GM12878 (cell line): ENCODE results near the gene MAP3K4. TPM values are rescaled to one million over a fixed set of nuclear protein-coding genes. Genes with fewer than 3 reads are reported as not detected.

ENCODE experiments used
- ATAC-seq: fragments of 200-7000 bp; cut with Tn5 transposase; 3 replicates; pipeline ENCODE4 v1.9.1; 2020; ENCODE audit warnings: mild to moderate bottlenecking, moderate library complexity
- BruUV-seq: library from RNA; stranded (reverse); fragments of 400-500 nt; replicated peaks from 2 replicates; lab custom pipeline; 2021; lab: Mats Ljungman, UMichigan
- CTCF ChIA-PET: fragments of 300-600 bp; sonication (Branson Sonifier 250); formaldehyde crosslinking; extraction: SDS; loops from one replicate; lab custom pipeline; 2021; ENCODE audit warnings: inconsistent platforms; lab: Yijun Ruan, JAX
- POLR2A ChIA-PET: fragments of 350-600 bp; formaldehyde crosslinking; extraction: SDS; loops from one replicate; lab custom pipeline; 2021; ENCODE audit warnings: inconsistent platforms; lab: Charles Lee
- RAD21 ChIA-PET: fragments of 300-600 bp; sonication (Branson Sonifier 250); formaldehyde crosslinking; loops from one replicate; lab custom pipeline; 2023; ENCODE audit warnings: antibody characterized with exemption; ENCODE audit not compliant: unreplicated experiment; lab: Charles Lee
- SMC1A ChIA-PET: fragments of 300-600 bp; sonication (Branson Sonifier 250); formaldehyde crosslinking; loops from one replicate; lab custom pipeline; 2023; ENCODE audit not compliant: unreplicated experiment, uncharacterized antibody; lab: Charles Lee
- DNase-seq: peaks from one replicate; pipeline ENCODE4 v3.0.0-alpha.2; 2011; ENCODE audit warnings: low read depth, low spot score
- FAIRE-seq: peaks from 3 replicates; lab custom pipeline; 2011; peaks lifted over from hg19 to GRCh38; lab: Jason Lieb, UNC
- H2AFZ ChIP-seq: 2 replicates; pipeline ENCODE4 v1.6.0; 2011; ENCODE audit warnings: low read depth, low read length, control low read depth; ENCODE audit not compliant: control insufficient read depth
- H3K27ac ChIP-seq: 2 replicates; pipeline ENCODE4 v1.5.1; 2011; ENCODE audit warnings: control low read depth; ENCODE audit not compliant: control insufficient read depth, insufficient read depth
- H3K27me3 ChIP-seq, 2 experiments: replicated peaks in 1 of 2; 2 replicates each; pipeline versions ENCODE4 v1.6.0 to v1.6.1; 2011; ENCODE audit warnings: low read length in 1 of 2; ENCODE audit not compliant: control insufficient read depth in 2 of 2, insufficient read depth in 2 of 2
- H3K36me3 ChIP-seq, 2 experiments: 2 replicates each; pipeline ENCODE4 v1.5.1; 2011; ENCODE audit warnings: low read length in 1 of 2; ENCODE audit not compliant: control insufficient read depth in 2 of 2, insufficient read depth in 2 of 2
- H3K4me1 ChIP-seq: 2 replicates; pipeline ENCODE4 v1.6.1; 2011; ENCODE audit warnings: mild to moderate bottlenecking, low read length, moderate library complexity, mixed read lengths; ENCODE audit not compliant: control insufficient read depth, insufficient read depth
- H3K4me2 ChIP-seq: 2 replicates; pipeline ENCODE4 v1.6.0; 2011; ENCODE audit warnings: control low read depth; ENCODE audit not compliant: control insufficient read depth, insufficient read depth
- H3K4me3 ChIP-seq: fragments of 200-600 bp; sonication (generic); 2 replicates; pipeline ENCODE4 v1.5.1; 2016
- H3K79me2 ChIP-seq: 2 replicates; pipeline ENCODE4 v1.6.0; 2011; ENCODE audit warnings: low read length; ENCODE audit not compliant: control insufficient read depth, insufficient read depth
- H3K9ac ChIP-seq: 2 replicates; pipeline ENCODE4 v1.8.0; 2011; ENCODE audit warnings: low read length, control low read depth, mixed read lengths; ENCODE audit not compliant: control insufficient read depth, insufficient read depth
- H3K9me3 ChIP-seq: replicated peaks from 3 replicates; pipeline ENCODE4 v1.5.1; 2011; ENCODE audit warnings: mild to moderate bottlenecking, low read length; ENCODE audit not compliant: control insufficient read depth, insufficient read depth
- H4K20me1 ChIP-seq: 2 replicates; pipeline ENCODE4 v1.6.0; 2011; ENCODE audit not compliant: control insufficient read depth, insufficient read depth
- BCL11A ChIP-seq: IDR thresholded peaks from 2 replicates; pipeline ENCODE4 v1.6.1; 2011; ENCODE audit warnings: low read depth, low read length
- CEBPB ChIP-seq, 2 experiments: fragments of 150-350 bp in 1 of 2; IDR thresholded peaks; 2 replicates each; pipeline ENCODE4 v1.6.1; 2012 to 2014; ENCODE audit warnings: low read depth in 2 of 2, low read length in 2 of 2, borderline replicate concordance in 1 of 2, inconsistent platforms in 1 of 2
- CREB1 ChIP-seq: IDR thresholded peaks from 2 replicates; pipeline ENCODE4 v1.6.1; 2012; ENCODE audit warnings: low read depth, mild to moderate bottlenecking, inconsistent platforms
- ETV6 ChIP-seq, 2 experiments: fragments of 450-650 bp in 1 of 2; IDR thresholded peaks in 1 of 2; conservative IDR thresholded peaks in 1 of 2; 2 replicates each; pipeline ENCODE4 v1.6.1; 2014; ENCODE audit warnings: antibody characterized with exemption in 1 of 2, borderline replicate concordance in 1 of 2, low read depth in 1 of 2, mild to moderate bottlenecking in 1 of 2, moderate library complexity in 1 of 2
- EZH2 ChIP-seq: IDR thresholded peaks from 2 replicates; pipeline ENCODE4 v1.6.1; 2012; ENCODE audit warnings: low read depth, mild to moderate bottlenecking, control low read depth, inconsistent platforms, low read length, borderline replicate concordance; ENCODE audit not compliant: control insufficient read depth
- KDM1A ChIP-seq: fragments of 200-600 bp; sonication (generic); IDR thresholded peaks from 2 replicates; pipeline ENCODE4 v1.6.1; 2016; ENCODE audit warnings: borderline replicate concordance
- RELA ChIP-seq: fragments of 450-650 bp; IDR thresholded peaks from 2 replicates; pipeline ENCODE4 v1.8.0; 2014; ENCODE audit warnings: borderline replicate concordance; ENCODE audit not compliant: partially characterized antibody
- SIX5 ChIP-seq: IDR thresholded peaks from 2 replicates; pipeline ENCODE4 v1.6.1; 2011; ENCODE audit warnings: mild to moderate bottlenecking, low read depth, low read length, moderate library complexity; ENCODE audit not compliant: severe bottlenecking
- SMAD1 ChIP-seq: fragments of 450-650 bp; IDR thresholded peaks from 2 replicates; pipeline ENCODE4 v1.6.1; 2018; ENCODE audit warnings: mild to moderate bottlenecking, low read depth; ENCODE audit not compliant: partially characterized antibody
- WGBS: methylation state at CpG from one replicate; pipeline ENCODE4 v1.1.6; 2016; ENCODE audit warnings: low lambda C conversion rate; ENCODE audit not compliant: insufficient replicate concordance, insufficient coverage; ENCODE audit errors: missing lambda C conversion rate; 5-methylcytosine and 5-hydroxymethylcytosine counted together
- in situ Hi-C: fragments of 300-500 bp; cut with MboI; formaldehyde crosslinking; loops from 9 replicates; pipeline ENCODE4 v1.14.3; 2018; ENCODE audit warnings: mixed read lengths
- intact Hi-C: fragments of 100-400 bp; cut with micrococcal nuclease; formaldehyde crosslinking; loops from one replicate; pipeline ENCODE4 v1.14.2; 2022; ENCODE audit not compliant: unreplicated experiment
- polyA plus RNA-seq, 11 experiments: library from polyadenylated mRNA; depleted of rRNA in 4 of 11; unstranded in 6 of 11; stranded (reverse) in 5 of 11; fragments of >200 nt; fragmentation: Nextera tagmentation in 4 of 11; fragmentation: Illumina TruSeq in 1 of 11; extraction: Ambion mirVana in 4 of 11; extraction: Trizol in 1 of 11; gene quantifications; 1 replicate in 1 of 11; 2 replicates in 10 of 11; pipeline versions ENCODE4 v1.2.1 to v1.2.3, GENCODE V29; 2011 to 2016; ENCODE audit warnings: inconsistent platforms in 2 of 11, missing spikeins in 2 of 11, low read depth in 1 of 11
- total RNA-seq, 4 experiments: library from RNA; depleted of rRNA in 3 of 4; stranded (reverse); fragments of >200 nt in 3 of 4; fragmentation: Illumina TruSeq in 1 of 4; extraction: Trizol in 1 of 4; gene quantifications; 2 replicates each; pipeline versions ENCODE4 v1.2.1 to v1.2.3, GENCODE V29; 2013 to 2021
- TF ChIP-seq, protein P1 (sequence below): IDR thresholded peaks from 2 replicates; pipeline ENCODE4 v1.6.1; 2012; ENCODE audit warnings: improper control_type of control experiment, low read depth, low read length; ENCODE audit not compliant: insufficient replicate concordance
- TF ChIP-seq, protein P2 (sequence below): fragments of 450-650 bp; IDR thresholded peaks from 2 replicates; pipeline ENCODE4 v1.6.1; 2017; ENCODE audit warnings: antibody characterized with exemption, mild to moderate bottlenecking, moderate library complexity
- TF ChIP-seq, protein P3 (sequence below): IDR thresholded peaks from 2 replicates; pipeline ENCODE4 v1.6.1; 2011; ENCODE audit warnings: low read depth, mild to moderate bottlenecking, low read length, moderate library complexity, borderline replicate concordance; ENCODE audit errors: extremely low read depth
- TF ChIP-seq, protein P4 (sequence below): IDR thresholded peaks from 2 replicates; pipeline ENCODE4 v1.6.1; 2011; ENCODE audit warnings: mild to moderate bottlenecking, low read depth, low read length, moderate library complexity; ENCODE audit not compliant: insufficient replicate concordance

The MAP3K4 gene
- total and polyA plus RNA-seq, 10 of the 15 experiments (the other 5 are each of a cell fraction or from before 2014, with no cell fraction given), result 14.0 to 44.5 (median 23.1) TPM

DNA sequence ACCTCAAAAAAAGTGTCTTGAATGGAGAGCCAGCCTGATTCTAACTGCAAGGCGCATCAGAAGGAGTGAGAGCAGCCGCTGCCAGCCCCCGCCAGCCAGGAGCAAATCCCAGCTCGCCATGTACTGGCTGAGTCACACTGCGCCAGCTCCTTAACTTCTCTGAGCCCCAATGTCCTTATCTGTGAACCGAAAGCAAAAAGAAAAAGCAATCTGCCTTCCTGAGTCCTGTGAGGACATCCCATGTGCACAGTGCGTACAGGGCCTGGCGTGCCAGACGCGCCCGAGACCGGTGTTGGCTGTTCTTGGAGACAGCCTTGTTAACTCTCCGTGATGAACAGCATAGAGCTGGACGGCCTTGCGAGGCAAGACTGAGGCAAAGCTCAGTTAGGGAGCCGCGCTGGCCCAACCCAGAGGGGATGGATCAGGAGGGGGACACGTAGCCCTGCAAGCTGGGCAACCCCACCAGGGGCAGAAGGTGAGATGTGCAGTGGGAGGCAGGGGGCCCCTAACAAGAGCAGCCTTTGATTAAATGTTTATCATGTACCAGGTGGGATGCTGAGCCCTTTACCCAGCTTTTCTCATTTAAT, 159.6 kb downstream of the MAP3K4 start:
- WGBS, result 80% methylated on average over 18 of the region's 18 CpGs
- intact Hi-C loops (loop anchor here (5.0 kb wide), 1 partner anchor 221 kb away; no protein-coding TSS in a partner anchor), in situ Hi-C loops (no loop called here)
- ChIA-PET SMC1A (no interaction called here), RAD21 (no interaction called here), POLR2A (no interaction called here), CTCF (interaction anchor here (1.2 kb wide), 1 partner anchor 158 kb away, joined by 3 read pairs; no protein-coding TSS in a partner anchor)
- Histone ChIP-seq H3K9ac (no peak overlapping the region), H3K36me3 (no peaks in the 10 kb centered on the region), H3K79me2 (no peaks in the 10 kb centered on the region), H3K4me1 (no peaks in the 10 kb centered on the region), H2AFZ (no peak overlapping the region), H3K4me3 (no peak overlapping the region), H3K27ac (no peak overlapping the region), H4K20me1 (no peaks in the 10 kb centered on the region; the same call in 1 of the 2 replicates), H3K27me3 (no peaks in the 10 kb centered on the region), H3K9me3 (no peaks in the 10 kb centered on the region), H3K4me2 (no peak overlapping the region)
- no peak for TF ChIP-seq ETV6 (conservative IDR thresholded peaks at IDR 0.05 in 1 of 2, IDR thresholded peaks at IDR 0.05 in 1 of 2; ENCODE audit: borderline replicate concordance in 1 of 2, low read depth in 1 of 2)
- TF ChIP-seq, protein P1, sequence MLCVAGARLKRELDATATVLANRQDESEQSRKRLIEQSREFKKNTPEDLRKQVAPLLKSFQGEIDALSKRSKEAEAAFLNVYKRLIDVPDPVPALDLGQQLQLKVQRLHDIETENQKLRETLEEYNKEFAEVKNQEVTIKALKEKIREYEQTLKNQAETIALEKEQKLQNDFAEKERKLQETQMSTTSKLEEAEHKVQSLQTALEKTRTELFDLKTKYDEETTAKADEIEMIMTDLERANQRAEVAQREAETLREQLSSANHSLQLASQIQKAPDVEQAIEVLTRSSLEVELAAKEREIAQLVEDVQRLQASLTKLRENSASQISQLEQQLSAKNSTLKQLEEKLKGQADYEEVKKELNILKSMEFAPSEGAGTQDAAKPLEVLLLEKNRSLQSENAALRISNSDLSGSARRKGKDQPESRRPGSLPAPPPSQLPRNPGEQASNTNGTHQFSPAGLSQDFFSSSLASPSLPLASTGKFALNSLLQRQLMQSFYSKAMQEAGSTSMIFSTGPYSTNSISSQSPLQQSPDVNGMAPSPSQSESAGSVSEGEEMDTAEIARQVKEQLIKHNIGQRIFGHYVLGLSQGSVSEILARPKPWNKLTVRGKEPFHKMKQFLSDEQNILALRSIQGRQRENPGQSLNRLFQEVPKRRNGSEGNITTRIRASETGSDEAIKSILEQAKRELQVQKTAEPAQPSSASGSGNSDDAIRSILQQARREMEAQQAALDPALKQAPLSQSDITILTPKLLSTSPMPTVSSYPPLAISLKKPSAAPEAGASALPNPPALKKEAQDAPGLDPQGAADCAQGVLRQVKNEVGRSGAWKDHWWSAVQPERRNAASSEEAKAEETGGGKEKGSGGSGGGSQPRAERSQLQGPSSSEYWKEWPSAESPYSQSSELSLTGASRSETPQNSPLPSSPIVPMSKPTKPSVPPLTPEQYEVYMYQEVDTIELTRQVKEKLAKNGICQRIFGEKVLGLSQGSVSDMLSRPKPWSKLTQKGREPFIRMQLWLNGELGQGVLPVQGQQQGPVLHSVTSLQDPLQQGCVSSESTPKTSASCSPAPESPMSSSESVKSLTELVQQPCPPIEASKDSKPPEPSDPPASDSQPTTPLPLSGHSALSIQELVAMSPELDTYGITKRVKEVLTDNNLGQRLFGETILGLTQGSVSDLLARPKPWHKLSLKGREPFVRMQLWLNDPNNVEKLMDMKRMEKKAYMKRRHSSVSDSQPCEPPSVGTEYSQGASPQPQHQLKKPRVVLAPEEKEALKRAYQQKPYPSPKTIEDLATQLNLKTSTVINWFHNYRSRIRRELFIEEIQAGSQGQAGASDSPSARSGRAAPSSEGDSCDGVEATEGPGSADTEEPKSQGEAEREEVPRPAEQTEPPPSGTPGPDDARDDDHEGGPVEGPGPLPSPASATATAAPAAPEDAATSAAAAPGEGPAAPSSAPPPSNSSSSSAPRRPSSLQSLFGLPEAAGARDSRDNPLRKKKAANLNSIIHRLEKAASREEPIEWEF, result no peak
- no peak for TF ChIP-seq BCL11A
- no peak for TF ChIP-seq SMAD1
- no peak for TF ChIP-seq KDM1A
- TF ChIP-seq CREB1, result no peak
- no peak for TF ChIP-seq SIX5
- TF ChIP-seq, protein P2, sequence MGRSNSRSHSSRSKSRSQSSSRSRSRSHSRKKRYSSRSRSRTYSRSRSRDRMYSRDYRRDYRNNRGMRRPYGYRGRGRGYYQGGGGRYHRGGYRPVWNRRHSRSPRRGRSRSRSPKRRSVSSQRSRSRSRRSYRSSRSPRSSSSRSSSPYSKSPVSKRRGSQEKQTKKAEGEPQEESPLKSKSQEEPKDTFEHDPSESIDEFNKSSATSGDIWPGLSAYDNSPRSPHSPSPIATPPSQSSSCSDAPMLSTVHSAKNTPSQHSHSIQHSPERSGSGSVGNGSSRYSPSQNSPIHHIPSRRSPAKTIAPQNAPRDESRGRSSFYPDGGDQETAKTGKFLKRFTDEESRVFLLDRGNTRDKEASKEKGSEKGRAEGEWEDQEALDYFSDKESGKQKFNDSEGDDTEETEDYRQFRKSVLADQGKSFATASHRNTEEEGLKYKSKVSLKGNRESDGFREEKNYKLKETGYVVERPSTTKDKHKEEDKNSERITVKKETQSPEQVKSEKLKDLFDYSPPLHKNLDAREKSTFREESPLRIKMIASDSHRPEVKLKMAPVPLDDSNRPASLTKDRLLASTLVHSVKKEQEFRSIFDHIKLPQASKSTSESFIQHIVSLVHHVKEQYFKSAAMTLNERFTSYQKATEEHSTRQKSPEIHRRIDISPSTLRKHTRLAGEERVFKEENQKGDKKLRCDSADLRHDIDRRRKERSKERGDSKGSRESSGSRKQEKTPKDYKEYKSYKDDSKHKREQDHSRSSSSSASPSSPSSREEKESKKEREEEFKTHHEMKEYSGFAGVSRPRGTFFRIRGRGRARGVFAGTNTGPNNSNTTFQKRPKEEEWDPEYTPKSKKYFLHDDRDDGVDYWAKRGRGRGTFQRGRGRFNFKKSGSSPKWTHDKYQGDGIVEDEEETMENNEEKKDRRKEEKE, result no peak
- no peak for TF ChIP-seq EZH2
- TF ChIP-seq, protein P3, sequence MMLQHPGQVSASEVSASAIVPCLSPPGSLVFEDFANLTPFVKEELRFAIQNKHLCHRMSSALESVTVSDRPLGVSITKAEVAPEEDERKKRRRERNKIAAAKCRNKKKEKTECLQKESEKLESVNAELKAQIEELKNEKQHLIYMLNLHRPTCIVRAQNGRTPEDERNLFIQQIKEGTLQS, result no peak
- TF ChIP-seq RELA, result no peak
- TF ChIP-seq, protein P4, sequence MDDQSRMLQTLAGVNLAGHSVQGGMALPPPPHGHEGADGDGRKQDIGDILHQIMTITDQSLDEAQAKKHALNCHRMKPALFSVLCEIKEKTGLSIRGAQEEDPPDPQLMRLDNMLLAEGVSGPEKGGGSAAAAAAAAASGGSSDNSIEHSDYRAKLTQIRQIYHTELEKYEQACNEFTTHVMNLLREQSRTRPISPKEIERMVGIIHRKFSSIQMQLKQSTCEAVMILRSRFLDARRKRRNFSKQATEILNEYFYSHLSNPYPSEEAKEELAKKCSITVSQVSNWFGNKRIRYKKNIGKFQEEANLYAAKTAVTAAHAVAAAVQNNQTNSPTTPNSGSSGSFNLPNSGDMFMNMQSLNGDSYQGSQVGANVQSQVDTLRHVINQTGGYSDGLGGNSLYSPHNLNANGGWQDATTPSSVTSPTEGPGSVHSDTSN, result no peak
- no peak for TF ChIP-seq CEBPB (IDR thresholded peaks at IDR 0.05; ENCODE audit: borderline replicate concordance in 1 of 2, low read depth in 2 of 2, low read length in 2 of 2)
- no peak for ATAC-seq
- no peak for FAIRE-seq
- DNase-seq, result no peak
- BruUV-seq, result no TSS peak
